Measurements from ENCODE around the gene GALNT7. TPM values are rescaled to one million over a fixed set of nuclear protein-coding genes. Genes with fewer than 3 reads are reported as not detected.

GALNT7 gene
- total and polyA plus RNA-seq, 4 donors, result 9.3 to 32.7 (median 14.3) TPM

DNA sequence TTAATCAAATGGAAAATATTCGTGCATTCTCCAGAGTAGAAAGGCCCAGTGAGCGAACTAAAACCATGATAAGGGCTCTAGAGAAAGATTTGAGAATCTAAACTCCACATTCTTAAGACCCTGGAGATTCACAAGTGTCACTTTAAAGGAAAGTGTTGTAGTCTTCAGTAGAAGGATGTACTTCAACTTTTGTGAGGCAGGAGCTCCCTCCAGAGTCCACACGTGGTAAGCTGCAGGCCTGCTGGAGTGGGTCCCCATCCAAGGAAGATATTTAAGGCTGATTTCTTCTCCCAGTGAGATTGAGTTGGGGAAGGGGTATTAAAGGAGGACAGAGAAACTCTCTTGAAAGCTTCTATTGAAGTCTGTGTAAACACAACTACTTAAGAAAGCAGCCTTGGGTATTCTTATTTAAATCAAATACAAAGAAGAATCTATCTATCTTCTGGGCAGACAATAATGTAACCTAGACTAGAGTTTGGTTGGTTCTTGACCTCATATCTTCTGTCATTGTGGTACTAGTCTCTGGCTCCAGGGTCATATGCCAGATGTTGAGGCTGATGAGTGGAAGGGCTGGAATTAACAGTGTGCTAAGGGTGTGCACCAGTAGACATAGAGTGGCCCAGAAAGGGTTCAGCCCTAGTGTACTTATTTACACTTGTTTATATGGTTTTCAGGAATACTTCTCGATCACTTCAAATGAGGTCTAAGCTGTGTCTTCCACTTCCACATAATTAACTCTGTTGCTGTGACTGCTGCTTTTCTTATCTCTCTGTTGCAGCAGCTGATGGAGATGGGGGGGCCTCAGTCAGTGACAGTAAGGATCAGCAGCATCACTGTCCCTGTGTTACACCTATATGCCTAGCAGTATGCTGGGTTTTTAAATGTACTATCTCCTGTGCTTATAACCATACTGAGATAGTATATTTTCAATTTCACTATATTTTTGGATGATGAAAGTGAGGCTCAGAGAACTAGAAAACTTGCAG, 89.4 kb downstream of the GALNT7 start:
- TF ChIP-seq, protein P1, sequence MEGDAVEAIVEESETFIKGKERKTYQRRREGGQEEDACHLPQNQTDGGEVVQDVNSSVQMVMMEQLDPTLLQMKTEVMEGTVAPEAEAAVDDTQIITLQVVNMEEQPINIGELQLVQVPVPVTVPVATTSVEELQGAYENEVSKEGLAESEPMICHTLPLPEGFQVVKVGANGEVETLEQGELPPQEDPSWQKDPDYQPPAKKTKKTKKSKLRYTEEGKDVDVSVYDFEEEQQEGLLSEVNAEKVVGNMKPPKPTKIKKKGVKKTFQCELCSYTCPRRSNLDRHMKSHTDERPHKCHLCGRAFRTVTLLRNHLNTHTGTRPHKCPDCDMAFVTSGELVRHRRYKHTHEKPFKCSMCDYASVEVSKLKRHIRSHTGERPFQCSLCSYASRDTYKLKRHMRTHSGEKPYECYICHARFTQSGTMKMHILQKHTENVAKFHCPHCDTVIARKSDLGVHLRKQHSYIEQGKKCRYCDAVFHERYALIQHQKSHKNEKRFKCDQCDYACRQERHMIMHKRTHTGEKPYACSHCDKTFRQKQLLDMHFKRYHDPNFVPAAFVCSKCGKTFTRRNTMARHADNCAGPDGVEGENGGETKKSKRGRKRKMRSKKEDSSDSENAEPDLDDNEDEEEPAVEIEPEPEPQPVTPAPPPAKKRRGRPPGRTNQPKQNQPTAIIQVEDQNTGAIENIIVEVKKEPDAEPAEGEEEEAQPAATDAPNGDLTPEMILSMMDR (IDR thresholded peaks at IDR 0.05; ENCODE audit: control extremely low read depth, extremely low read depth), result peak; percentile 67
- peak; percentile 69 to 84 (median 77) for DNase-seq
- 45 to 46% methylated on average over 4 of the region's 4 CpGs for WGBS, 2 donors
- Histone ChIP-seq H3K27ac (ENCODE audit: low read depth in 1 of 2, low read length in 1 of 2) (no peak overlapping the region), H3K4me3 (no peak overlapping the region), H3K4me1 (ENCODE audit: control insufficient read depth in 5 of 5, insufficient read depth in 5 of 5, low read length in 5 of 5) (no peaks in the 10 kb centered on the region), H3K36me3 (ENCODE audit: control insufficient read depth in 4 of 4, insufficient read depth in 4 of 4, low read length in 4 of 4) (no peaks in the 10 kb centered on the region), H3K27me3 (ENCODE audit: control insufficient read depth in 3 of 3, insufficient read depth in 3 of 3, low read length in 2 of 3) (no peaks in the 10 kb centered on the region), H3K9ac (ENCODE audit: insufficient read depth in 1 of 2, low read length in 2 of 2) (no peak overlapping the region), H3K9me3 (ENCODE audit: control insufficient read depth in 4 of 4, insufficient read depth in 3 of 4, low read length in 3 of 4) (no peaks in the 10 kb centered on the region)
- peak; percentile 72 for ATAC-seq (ENCODE audit: insufficient read depth, low FRiP score)

DNA sequence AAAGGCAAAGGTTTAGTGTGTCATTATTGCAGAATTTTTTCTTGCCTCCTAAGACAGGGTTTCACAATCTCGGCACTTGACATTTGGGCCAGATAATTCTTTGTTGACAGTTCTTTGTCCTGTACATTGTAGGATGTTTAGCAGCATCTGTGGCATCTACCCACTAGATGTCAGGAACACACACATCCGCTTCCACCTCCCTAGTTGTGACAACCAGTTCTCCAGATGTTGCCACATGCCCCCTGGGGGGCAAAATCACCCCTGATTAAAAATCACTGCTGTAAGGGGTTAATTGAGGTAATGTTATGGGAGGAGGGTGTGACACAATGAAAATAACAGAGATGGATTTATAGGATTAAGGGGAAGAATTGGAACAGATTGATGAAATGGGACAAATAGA, 90.3 kb downstream of the GALNT7 start:
- no peaks in the 10 kb centered on the region for H3K9me3 ChIP-seq (ENCODE audit: control insufficient read depth in 4 of 4, insufficient read depth in 3 of 4, low read length in 3 of 4)
- WGBS, 2 donors, result 88% methylated on average over 2 of the region's 2 CpGs
- DNase-seq (no peak), ATAC-seq (ENCODE audit: insufficient read depth, low FRiP score) (no peak)
- no peak overlapping the region for H3K4me3 ChIP-seq
- TF ChIP-seq, protein P1 (IDR thresholded peaks at IDR 0.05; ENCODE audit: control extremely low read depth, extremely low read depth), result no peak
- H3K27me3 ChIP-seq (ENCODE audit: control insufficient read depth in 3 of 3, insufficient read depth in 3 of 3, low read length in 2 of 3), result no peaks in the 10 kb centered on the region
- no peak overlapping the region for H3K9ac ChIP-seq (ENCODE audit: insufficient read depth in 1 of 2, low read length in 2 of 2)
- H3K4me1 ChIP-seq (ENCODE audit: control insufficient read depth in 5 of 5, insufficient read depth in 5 of 5, low read length in 5 of 5), result no peaks in the 10 kb centered on the region
- no peaks in the 10 kb centered on the region for H3K36me3 ChIP-seq (ENCODE audit: control insufficient read depth in 4 of 4, insufficient read depth in 4 of 4, low read length in 4 of 4)
- no peak overlapping the region for H3K27ac ChIP-seq (ENCODE audit: low read depth in 1 of 2, low read length in 1 of 2)

DNA sequence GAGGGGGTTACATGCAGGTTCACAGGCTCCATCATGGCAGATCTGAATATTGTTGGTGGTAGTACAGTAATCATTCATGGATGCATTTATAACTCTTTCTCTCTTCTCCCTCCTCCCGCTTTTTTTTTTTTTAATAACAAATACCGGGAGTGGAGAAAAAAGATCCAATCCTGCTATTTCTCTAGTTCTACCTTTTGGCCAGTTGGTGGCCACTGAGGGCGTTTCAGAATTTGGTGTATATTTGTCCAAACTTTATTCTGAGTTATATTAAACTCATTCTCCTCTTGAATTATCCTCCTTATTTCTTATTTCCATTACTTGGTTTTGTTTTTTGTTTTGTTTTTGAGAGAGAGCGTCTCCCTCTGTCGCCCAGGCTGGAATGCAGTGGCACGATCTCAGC, 90.7 kb downstream of the GALNT7 start:
- H3K27ac ChIP-seq (ENCODE audit: low read depth in 1 of 2, low read length in 1 of 2), result no peak overlapping the region
- ATAC-seq (ENCODE audit: insufficient read depth, low FRiP score) (no peak), DNase-seq (no peak)
- H3K4me1 ChIP-seq (ENCODE audit: control insufficient read depth in 5 of 5, insufficient read depth in 5 of 5, low read length in 5 of 5), result peaks cover 0 to 3% (median 0%) of the 10 kb centered on the region in 5 donors
- no peak overlapping the region for H3K4me3 ChIP-seq
- TF ChIP-seq, protein P1 (IDR thresholded peaks at IDR 0.05; ENCODE audit: control extremely low read depth, extremely low read depth), result no peak
- H3K27me3 ChIP-seq (ENCODE audit: control insufficient read depth in 3 of 3, insufficient read depth in 3 of 3, low read length in 2 of 3), result no peaks in the 10 kb centered on the region
- no peaks in the 10 kb centered on the region for H3K9me3 ChIP-seq (ENCODE audit: control insufficient read depth in 4 of 4, insufficient read depth in 3 of 4, low read length in 3 of 4)
- H3K9ac ChIP-seq (ENCODE audit: insufficient read depth in 1 of 2, low read length in 2 of 2), result no peak overlapping the region
- WGBS, 2 donors, result 87 to 95% methylated on average over 6 of the region's 6 CpGs
- H3K36me3 ChIP-seq (ENCODE audit: control insufficient read depth in 4 of 4, insufficient read depth in 4 of 4, low read length in 4 of 4), result no peaks in the 10 kb centered on the region
